PC-9 (cell line): ENCODE data around the gene PHOSPHO1.

Source experiments
- EZH2 ChIP-seq: fragments of 200-600 bp; sonication (generic); IDR thresholded peaks from 2 replicates; pipeline ENCODE4 v1.8.0; 2017; ENCODE audit warnings: antibody characterized with exemption, low read depth
- TF ChIP-seq, protein P1 (sequence below): fragments of 200-600 bp; sonication (generic); conservative IDR thresholded peaks from 2 replicates; pipeline ENCODE4 v1.6.1; 2017; ENCODE audit warnings: mixed run types, antibody characterized with exemption, mild to moderate bottlenecking, moderate library complexity

DNA sequence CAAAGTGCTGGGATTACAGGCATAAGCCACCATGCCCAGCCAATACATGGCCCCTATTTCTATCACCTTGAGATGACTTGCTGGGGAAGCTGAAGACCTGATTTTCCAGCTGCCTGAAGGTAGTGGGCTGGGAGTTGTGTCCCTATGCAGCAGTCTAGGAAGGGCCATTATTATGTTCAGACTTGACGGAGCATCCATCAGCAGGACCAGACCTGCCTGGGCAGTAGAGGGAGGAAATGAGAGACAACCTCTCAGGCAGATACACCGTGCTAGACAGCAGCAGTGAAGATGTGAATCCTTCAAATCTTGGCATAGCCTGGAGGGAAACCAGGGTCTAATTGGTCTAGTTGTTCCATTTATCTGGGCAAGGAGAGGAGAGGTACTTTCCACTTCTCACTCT is 35.6 kb upstream of the PHOSPHO1 start:
- TF ChIP-seq, protein P1, sequence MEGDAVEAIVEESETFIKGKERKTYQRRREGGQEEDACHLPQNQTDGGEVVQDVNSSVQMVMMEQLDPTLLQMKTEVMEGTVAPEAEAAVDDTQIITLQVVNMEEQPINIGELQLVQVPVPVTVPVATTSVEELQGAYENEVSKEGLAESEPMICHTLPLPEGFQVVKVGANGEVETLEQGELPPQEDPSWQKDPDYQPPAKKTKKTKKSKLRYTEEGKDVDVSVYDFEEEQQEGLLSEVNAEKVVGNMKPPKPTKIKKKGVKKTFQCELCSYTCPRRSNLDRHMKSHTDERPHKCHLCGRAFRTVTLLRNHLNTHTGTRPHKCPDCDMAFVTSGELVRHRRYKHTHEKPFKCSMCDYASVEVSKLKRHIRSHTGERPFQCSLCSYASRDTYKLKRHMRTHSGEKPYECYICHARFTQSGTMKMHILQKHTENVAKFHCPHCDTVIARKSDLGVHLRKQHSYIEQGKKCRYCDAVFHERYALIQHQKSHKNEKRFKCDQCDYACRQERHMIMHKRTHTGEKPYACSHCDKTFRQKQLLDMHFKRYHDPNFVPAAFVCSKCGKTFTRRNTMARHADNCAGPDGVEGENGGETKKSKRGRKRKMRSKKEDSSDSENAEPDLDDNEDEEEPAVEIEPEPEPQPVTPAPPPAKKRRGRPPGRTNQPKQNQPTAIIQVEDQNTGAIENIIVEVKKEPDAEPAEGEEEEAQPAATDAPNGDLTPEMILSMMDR = no peak
- TF ChIP-seq EZH2 = no peak
